Measurements from ENCODE around the gene SRPRB. TPM values are rescaled to one million over a fixed set of nuclear protein-coding genes. Genes with fewer than 3 reads are reported as not detected.

SRPRB gene
- total RNA-seq, 1 donor from 2014 or later, result 61.5 TPM

GRCh38 chr3:133763797-133764683 lies 41.6 kb upstream of the SRPRB start:
- peaks cover 20% of the 10 kb centered on the region for H3K27me3 Mint-ChIP-seq (ENCODE audit: low read depth)
- no peak overlapping the region for H3K4me3 Mint-ChIP-seq
- no peaks in the 10 kb centered on the region for H3K36me3 Mint-ChIP-seq (ENCODE audit: low read depth)
- no peaks in the 10 kb centered on the region for H3K9me3 Mint-ChIP-seq
- no peak for DNase-seq (ENCODE audit: low read depth, low spot score)
- no peak overlapping the region for H3K27ac Mint-ChIP-seq (ENCODE audit: unreplicated experiment)
- no peaks in the 10 kb centered on the region for H3K4me1 Mint-ChIP-seq
- TF ChIP-seq, protein P1, sequence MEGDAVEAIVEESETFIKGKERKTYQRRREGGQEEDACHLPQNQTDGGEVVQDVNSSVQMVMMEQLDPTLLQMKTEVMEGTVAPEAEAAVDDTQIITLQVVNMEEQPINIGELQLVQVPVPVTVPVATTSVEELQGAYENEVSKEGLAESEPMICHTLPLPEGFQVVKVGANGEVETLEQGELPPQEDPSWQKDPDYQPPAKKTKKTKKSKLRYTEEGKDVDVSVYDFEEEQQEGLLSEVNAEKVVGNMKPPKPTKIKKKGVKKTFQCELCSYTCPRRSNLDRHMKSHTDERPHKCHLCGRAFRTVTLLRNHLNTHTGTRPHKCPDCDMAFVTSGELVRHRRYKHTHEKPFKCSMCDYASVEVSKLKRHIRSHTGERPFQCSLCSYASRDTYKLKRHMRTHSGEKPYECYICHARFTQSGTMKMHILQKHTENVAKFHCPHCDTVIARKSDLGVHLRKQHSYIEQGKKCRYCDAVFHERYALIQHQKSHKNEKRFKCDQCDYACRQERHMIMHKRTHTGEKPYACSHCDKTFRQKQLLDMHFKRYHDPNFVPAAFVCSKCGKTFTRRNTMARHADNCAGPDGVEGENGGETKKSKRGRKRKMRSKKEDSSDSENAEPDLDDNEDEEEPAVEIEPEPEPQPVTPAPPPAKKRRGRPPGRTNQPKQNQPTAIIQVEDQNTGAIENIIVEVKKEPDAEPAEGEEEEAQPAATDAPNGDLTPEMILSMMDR (conservative IDR thresholded peaks at IDR 0.05), result no peak

DNA sequence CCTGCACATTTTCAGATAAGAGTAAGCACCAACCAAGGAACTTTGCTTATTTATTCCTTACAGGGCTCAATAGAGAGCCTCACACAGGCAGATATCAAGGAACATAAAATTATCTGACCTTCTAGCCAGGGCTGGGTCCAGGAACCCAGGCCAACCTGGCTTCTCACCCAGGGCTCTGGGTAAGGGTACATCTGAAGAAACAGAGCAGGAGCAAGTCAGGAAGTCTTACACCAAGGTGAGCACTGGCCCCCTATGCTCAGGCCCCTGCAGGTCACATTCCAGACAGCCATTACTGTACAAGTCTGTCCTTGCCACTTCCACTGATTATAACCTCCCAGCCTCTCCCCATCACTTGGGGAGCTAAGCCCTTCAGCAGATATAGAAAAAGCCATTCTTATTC lies 40.4 kb upstream of the SRPRB start:
- H3K9me3 Mint-ChIP-seq, result no peaks in the 10 kb centered on the region
- H3K4me3 Mint-ChIP-seq, result no peak overlapping the region
- H3K4me1 Mint-ChIP-seq, result no peaks in the 10 kb centered on the region
- H3K27ac Mint-ChIP-seq (ENCODE audit: unreplicated experiment), result no peak overlapping the region
- peaks cover 20% of the 10 kb centered on the region for H3K27me3 Mint-ChIP-seq (ENCODE audit: low read depth)
- no peak for DNase-seq (ENCODE audit: low read depth, low spot score)
- H3K36me3 Mint-ChIP-seq (ENCODE audit: low read depth), result no peaks in the 10 kb centered on the region
- TF ChIP-seq, protein P1 (conservative IDR thresholded peaks at IDR 0.05), result no peak

DNA sequence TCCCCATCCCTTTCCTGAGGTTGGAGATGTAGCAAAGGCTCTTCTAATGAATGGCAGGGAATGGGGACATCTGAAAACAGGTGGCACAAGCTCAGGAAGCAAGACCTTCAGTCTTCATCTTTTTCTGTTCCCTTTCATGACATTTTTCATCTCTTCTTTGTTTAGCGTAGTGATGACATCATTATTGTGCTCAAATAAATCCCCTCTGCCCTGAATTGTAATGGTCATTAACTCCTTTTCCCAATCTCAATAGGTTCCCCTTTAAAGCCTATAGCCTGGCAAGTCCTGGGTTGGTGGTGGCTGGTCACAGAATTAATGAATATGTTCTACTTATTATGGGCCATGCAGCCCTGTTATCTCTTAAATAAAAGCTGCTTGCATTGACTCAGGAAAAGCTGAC lies 38.0 kb upstream of the SRPRB start:
- Mint-ChIP-seq H3K4me1 (no peaks in the 10 kb centered on the region), H3K36me3 (ENCODE audit: low read depth) (no peaks in the 10 kb centered on the region), H3K27me3 (ENCODE audit: low read depth) (peaks cover 13% of the 10 kb centered on the region), H3K9me3 (no peaks in the 10 kb centered on the region), H3K27ac (ENCODE audit: unreplicated experiment) (no peak overlapping the region), H3K4me3 (no peak overlapping the region)
- DNase-seq (ENCODE audit: low read depth, low spot score), result no peak
- TF ChIP-seq, protein P1 (conservative IDR thresholded peaks at IDR 0.05), result no peak

- TF ChIP-seq, protein P1 (conservative IDR thresholded peaks at IDR 0.05), result no peak
- Mint-ChIP-seq H3K9me3 (peaks cover 3% of the 10 kb centered on the region), H3K4me1 (no peaks in the 10 kb centered on the region), H3K36me3 (ENCODE audit: low read depth) (no peaks in the 10 kb centered on the region), H3K27ac (ENCODE audit: unreplicated experiment) (no peak overlapping the region), H3K4me3 (no peak overlapping the region), H3K27me3 (ENCODE audit: low read depth) (peaks cover 4% of the 10 kb centered on the region)
- DNase-seq (ENCODE audit: low read depth, low spot score), result no peak
Measured at GRCh38 chr3:133769536-133769935, 36.1 kb upstream of the SRPRB start.

GRCh38 chr3:133773732-133774131 lies 31.9 kb upstream of the SRPRB start:
- H3K27ac Mint-ChIP-seq (ENCODE audit: unreplicated experiment), result no peak overlapping the region
- peaks cover 3% of the 10 kb centered on the region for H3K9me3 Mint-ChIP-seq
- no peak for DNase-seq (ENCODE audit: low read depth, low spot score)
- no peaks in the 10 kb centered on the region for H3K36me3 Mint-ChIP-seq (ENCODE audit: low read depth)
- H3K4me1 Mint-ChIP-seq, result no peaks in the 10 kb centered on the region
- peaks cover 1% of the 10 kb centered on the region for H3K27me3 Mint-ChIP-seq (ENCODE audit: low read depth)
- H3K4me3 Mint-ChIP-seq, result no peak overlapping the region
- TF ChIP-seq, protein P1 (conservative IDR thresholded peaks at IDR 0.05), result no peak

Measured in neural crest cell (in vitro differentiated cells).